Erythroblast (primary cell): Measurements from ENCODE around the gene ZNF217.
"Not testable (repeated sequence)": the region's sequence is repeated elsewhere in the genome, so short reads cannot be mapped to it uniquely, and the experiment has no call there.

Experiments used
- GATA1 ChIP-seq: IDR thresholded peaks from 2 replicates; pipeline ENCODE4 v1.6.1; 2011; ENCODE audit warnings: low read depth, mild to moderate bottlenecking, control low read depth, low read length, moderate library complexity
- POLR2A ChIP-seq: IDR thresholded peaks from 2 replicates; pipeline ENCODE4 v1.6.1; 2011; ENCODE audit warnings: mild to moderate bottlenecking, low read length

DNA sequence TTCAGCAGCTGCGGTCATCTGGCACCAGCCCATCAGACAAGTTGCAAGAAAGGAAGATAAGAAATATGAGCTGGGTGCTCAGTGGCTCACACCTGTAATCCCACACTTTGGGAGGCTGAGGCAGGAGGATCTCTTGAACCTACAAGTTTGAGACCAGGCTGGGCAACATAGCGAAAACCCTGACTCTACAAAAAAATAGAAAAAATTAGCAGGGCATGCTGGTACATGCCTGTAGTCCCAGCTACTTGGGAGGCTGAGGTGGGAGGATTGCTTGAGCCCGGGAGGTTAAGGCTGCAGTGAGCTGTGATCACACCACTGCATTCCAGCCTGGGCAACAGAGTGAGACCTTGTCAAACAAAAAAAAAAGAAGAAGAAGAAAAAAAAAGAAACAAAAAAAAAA lies 57.3 kb downstream of the ZNF217 start:
- TF ChIP-seq POLR2A, GATA1: not testable (repeated sequence)
